Kidney (tissue), 14 donors: ENCODE data around the gene PDE10A. TPM values are rescaled to one million over a fixed set of nuclear protein-coding genes. Genes with fewer than 3 reads are reported as not detected.

Experiments used
- DNase-seq, 5 donors: peaks; one replicate each; pipeline ENCODE4 v3.0.0-alpha.2; 2013 to 2020
- FAIRE-seq: peaks from 2 replicates; lab custom pipeline; 2012; peaks lifted over from hg19 to GRCh38; lab: Jason Lieb, UNC
- H3K27ac ChIP-seq, 2 donors: one replicate each; pipeline ENCODE4 v1.7.0; 2013; ENCODE audit warnings: low read depth in 2 of 2, low read length in 2 of 2, inconsistent platforms in 1 of 2
- H3K27me3 ChIP-seq: one replicate; pipeline ENCODE4 v1.7.1; 2013; ENCODE audit warnings: low read length, inconsistent platforms; ENCODE audit not compliant: control insufficient read depth, insufficient read depth
- H3K36me3 ChIP-seq, 3 donors: one replicate each; pipeline versions ENCODE4 v1.7.0 to v1.7.1; 2013; ENCODE audit warnings: low read length in 3 of 3, control low read depth in 1 of 3, inconsistent platforms in 1 of 3; ENCODE audit not compliant: insufficient read depth in 3 of 3, control insufficient read depth in 2 of 3
- H3K4me1 ChIP-seq, 3 donors: one replicate each; pipeline versions ENCODE4 v1.7.0 to v1.7.1; 2013; ENCODE audit warnings: low read length in 3 of 3, inconsistent platforms in 1 of 3, low read depth in 1 of 3; ENCODE audit not compliant: control insufficient read depth in 2 of 3, insufficient read depth in 2 of 3
- H3K4me3 ChIP-seq, 3 donors: one replicate each; pipeline versions ENCODE4 v1.7.0 to v1.8.1; 2013; ENCODE audit warnings: low read length in 3 of 3, control low read depth in 1 of 3, inconsistent platforms in 1 of 3
- H3K9ac ChIP-seq, 3 donors: one replicate each; pipeline versions ENCODE4 v1.7.0 to v1.7.1; 2013; ENCODE audit warnings: low read length in 3 of 3, control low read depth in 1 of 3, inconsistent platforms in 1 of 3
- H3K9me3 ChIP-seq, 3 donors: one replicate each; pipeline versions ENCODE4 v1.7.0 to v1.7.1; 2013; ENCODE audit warnings: low read length in 3 of 3, control low read depth in 1 of 3, inconsistent platforms in 1 of 3; ENCODE audit not compliant: control insufficient read depth in 2 of 3, insufficient read depth in 1 of 3
- CTCF ChIP-seq: IDR thresholded peaks from 3 replicates; pipeline ENCODE4 v1.5.1; 2012; ENCODE audit warnings: mild to moderate bottlenecking, moderate library complexity, borderline replicate concordance; ENCODE audit not compliant: insufficient read depth; ENCODE audit errors: extremely low read depth
- intact Hi-C: fragments of 100-400 bp; cut with DNase I; formaldehyde crosslinking; loops from one replicate; pipeline ENCODE4 v1.11.1; 2022
- polyA plus RNA-seq: library from polyadenylated mRNA; stranded (reverse); fragments of 350-450 nt; fragmentation: Illumina TruSeq; extraction: RNeasy Lipid Tissue Mini Kit (QIAGEN cat#74804); gene quantifications from one replicate; pipeline ENCODE4 v1.2.3, GENCODE V29; 2014; ENCODE audit warnings: low read depth, low replicate concordance; ENCODE audit not compliant: insufficient read depth
- total RNA-seq: library from RNA; stranded (reverse); fragmentation: NEBNext Ultra II Directional; extraction: Animal tissue kit (Norgen Biotek cat#: 25700); gene quantifications from one replicate; pipeline ENCODE4 v1.2.1, GENCODE V29; 2021
- donor health status: control.
- donor health status: control.
- donor health status: control.
- donor health status: control.
- donor health status: control.
- donor health status: DM: yes; HTN: yes; CAD: no.
- donor health status: Normal renal cell carcinoma (clear cell type).

PDE10A gene
- total and polyA plus RNA-seq, 2 donors from 2014 or later, result 4.8 to 23.1 TPM

GRCh38 chr6:165636402-165637048, 26.5 kb downstream of the PDE10A start:
- Histone ChIP-seq H3K27ac (no peak overlapping the region), H3K27me3 (no peaks in the 10 kb centered on the region), H3K4me1 (peaks cover 0 to 4% (median 3%) of the 10 kb centered on the region in 3 donors), H3K9ac (no peak overlapping the region), H3K4me3 (no peak overlapping the region), H3K9me3 (no peaks in the 10 kb centered on the region), H3K36me3 (no peaks in the 10 kb centered on the region)
- DNase-seq (peak in 1 of 5 donors; percentile 75), FAIRE-seq (no peak)
- TF ChIP-seq CTCF, result no peak
- intact Hi-C loops, result no loop called here

- FAIRE-seq, result no peak
- H3K9ac ChIP-seq, result no peak overlapping the region
- no peak for TF ChIP-seq CTCF
Measured at GRCh38 chr6:165635965-165636364, 27.1 kb downstream of the PDE10A start.

DNA sequence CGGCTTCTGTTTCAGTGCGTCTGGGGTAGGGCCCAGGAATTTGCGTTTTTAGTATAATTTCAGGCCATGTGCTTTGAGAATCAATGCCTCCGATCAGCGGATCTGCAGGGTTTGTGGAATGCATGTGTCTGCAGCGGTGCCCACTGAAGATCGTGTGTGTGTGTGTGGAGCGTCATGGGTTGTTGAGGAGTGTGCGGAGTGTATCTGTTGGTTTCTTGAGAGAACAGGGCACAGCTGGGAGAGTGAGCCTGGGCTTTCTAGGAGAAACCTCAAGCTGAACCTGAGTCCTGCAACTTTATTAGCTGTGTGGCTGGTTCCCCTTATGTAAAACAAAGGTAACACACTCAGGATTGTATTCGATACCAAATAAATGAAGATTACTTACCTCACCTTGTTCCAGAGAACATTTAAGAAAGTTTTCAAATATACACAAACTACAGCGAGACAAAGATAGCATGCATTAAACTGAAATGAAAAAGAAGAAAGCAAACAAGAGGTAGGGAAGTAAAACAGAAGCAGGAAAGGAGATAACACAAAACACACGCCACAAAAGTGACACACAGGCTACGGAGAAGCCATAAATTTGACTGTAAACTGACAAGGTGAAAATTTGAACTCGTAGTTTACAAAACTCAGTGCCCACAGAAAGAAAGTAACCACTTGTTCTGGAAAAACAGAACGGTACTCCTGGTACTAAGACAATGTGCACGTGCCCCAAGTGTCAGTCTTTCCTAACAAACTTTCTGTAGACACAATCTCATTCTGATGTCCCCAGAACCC, 28.8 kb downstream of the PDE10A start:
- Histone ChIP-seq H3K9ac (no peak overlapping the region), H3K27me3 (no peaks in the 10 kb centered on the region), H3K4me1 (peaks cover 0 to 3% (median 2%) of the 10 kb centered on the region in 3 donors), H3K4me3 (no peak overlapping the region), H3K9me3 (no peaks in the 10 kb centered on the region), H3K27ac (no peak overlapping the region), H3K36me3 (no peaks in the 10 kb centered on the region)
- TF ChIP-seq CTCF, result no peak
- intact Hi-C loops, result no loop called here
- no peak for DNase-seq
- no peak for FAIRE-seq

More at GRCh38 chr6:165635965-165636364, 27.1 kb downstream of the PDE10A start:
- Histone ChIP-seq H3K9me3 (no peaks in the 10 kb centered on the region), H3K4me3 (no peak overlapping the region), H3K27ac (no peak overlapping the region), H3K36me3 (no peaks in the 10 kb centered on the region), H3K4me1 (peaks cover 0 to 3% (median 2%) of the 10 kb centered on the region in 3 donors), H3K27me3 (no peaks in the 10 kb centered on the region)
- DNase-seq, result no peak
- intact Hi-C loops, result no loop called here
